Bone marrow (tissue), 2 donors: ENCODE data around the gene NAE1.

Experiments used
- DNase-seq, 2 donors: peaks; one replicate each; lab custom pipeline; 2025; lab: John Stamatoyannopoulos, UW

Gene NAE1

DNA sequence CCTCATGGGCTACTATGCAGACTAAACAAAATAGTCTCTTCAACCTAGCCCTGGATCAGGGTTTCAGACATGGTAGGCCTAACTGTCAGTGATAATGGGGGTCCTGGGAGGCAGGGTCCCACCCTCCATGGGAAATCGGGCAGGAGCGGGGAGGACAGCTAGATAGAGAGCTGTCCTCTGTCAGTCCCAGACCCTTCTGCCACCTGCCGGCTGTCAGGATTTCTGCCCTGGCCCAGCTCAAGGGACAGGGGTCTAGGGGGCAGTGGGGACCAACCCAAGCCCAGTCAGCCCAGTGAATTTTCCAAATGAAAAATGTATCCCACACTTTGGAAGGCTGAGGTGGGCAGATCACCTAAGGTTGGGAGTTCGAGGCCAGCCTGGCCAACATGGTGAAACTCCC is 18.8 kb upstream of the NAE1 start:
- DNase-seq, result no peak

DNA sequence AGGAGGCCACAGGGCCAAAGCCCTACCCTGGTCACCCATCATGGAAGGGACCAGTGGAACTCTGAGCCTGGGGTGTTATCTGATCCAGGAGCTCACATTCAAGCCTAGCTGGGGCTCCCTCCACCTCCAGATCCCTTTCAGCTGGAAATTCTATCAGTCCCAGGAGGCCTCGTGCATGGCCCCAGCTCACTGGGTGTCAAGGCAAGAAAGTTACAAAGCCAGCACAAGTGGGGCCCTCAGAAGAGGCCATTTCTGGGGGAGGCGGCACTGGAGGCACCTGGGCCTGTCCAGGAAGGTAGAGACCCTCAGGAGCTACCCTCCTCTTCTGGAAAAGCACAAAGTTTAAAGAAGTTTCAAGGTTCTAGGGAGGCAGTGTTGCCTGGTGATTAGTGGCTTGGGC is 18.2 kb upstream of the NAE1 start:
- no peak for DNase-seq

DNA sequence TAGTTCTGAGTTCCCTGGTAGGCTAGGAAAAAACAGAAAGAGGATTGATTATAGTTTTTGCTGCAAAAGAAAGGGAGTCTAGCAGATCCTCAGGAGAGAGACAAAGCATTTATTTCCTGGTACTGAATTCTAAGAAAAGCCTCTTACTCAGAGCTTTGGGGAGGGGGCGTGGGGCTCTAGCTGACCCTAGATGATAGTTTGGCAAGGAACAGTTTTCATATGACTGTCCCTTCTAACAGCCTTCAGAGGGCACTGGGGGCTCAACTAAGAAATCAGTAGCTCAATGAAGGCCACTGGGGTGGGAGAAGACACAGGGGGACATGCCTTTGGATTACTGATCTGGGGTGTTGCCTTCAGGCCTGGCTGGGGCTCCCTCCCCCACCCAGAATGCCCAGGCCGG is 17.4 kb upstream of the NAE1 start:
- DNase-seq, result no peak

DNA sequence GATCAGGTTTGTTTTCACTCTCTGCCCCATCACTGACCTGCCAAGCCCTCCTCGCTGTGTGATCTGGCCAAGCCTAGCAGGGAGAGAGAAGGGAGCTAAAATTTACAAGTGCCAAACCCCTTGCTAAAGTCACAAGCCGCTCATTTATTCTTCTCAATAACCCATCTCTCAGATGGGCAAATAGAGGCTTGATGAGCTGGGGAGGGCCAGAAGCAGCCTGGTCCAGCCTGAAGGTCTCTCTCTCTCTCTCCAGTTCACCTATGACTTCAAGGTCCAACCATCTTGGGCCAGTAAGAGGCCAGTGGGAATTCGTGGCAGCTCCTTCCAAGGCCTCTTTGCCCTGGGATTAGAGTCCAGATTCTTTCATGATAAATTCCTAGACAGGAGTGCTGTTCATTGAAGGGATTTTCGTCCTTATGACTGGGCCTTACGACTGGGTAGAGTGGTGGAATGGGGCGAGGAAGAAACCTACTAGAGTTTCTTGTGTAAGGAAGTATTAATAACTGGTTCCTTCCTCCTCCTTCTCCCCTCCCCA is 16.8 kb upstream of the NAE1 start:
- no peak for DNase-seq

GRCh38 chr16:66846831-66847230 is 16.1 kb upstream of the NAE1 start:
- DNase-seq, result no peak

DNA sequence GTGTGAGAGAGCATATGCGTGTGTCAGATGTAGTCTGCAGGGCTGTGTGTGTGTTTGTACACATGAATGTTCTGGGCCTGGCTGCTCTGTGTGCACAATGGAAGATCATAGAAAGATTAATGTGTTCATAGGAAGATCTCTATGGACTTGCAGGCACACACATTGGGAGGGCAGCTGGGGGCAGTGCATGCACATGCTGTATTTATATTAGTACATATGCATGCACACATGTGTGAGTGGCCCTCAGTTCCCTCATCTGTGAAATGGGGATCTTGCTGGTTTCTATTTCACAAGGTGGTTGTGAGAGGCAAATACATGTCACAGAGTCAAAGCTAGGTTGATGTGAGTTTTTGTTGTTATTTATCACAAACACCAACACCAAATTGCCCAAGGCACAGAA is 15.5 kb upstream of the NAE1 start:
- DNase-seq, result no peak

DNA sequence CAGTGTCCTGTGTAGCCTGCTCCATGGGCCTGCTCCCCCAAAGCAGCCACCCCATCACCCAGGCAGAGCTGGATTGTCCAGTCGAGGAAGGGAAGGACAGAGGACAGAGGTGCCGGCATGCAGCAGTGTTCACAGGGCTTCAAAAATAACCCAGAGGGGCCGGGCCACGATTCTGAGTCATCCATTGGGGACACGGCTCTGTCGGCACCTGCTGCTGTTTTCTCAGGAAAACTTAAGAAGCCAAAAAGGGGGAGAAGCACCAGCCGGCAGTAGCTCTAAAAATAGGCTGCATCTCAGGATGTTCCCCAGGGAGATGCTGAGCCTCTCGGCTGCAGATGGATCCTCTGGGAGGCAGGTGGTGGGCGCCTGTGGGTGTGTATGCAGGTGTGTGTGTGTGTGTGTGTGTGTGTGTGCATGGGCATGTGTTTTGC is 15.0 kb upstream of the NAE1 start:
- no peak for DNase-seq

- no peak for DNase-seq
Observed at GRCh38 chr16:66845080-66845410, 14.3 kb upstream of the NAE1 start.

- no peak for DNase-seq
Observed at GRCh38 chr16:66844342-66845079, 13.7 kb upstream of the NAE1 start, which contains the start of gene CA7. Gene CA7, plus strand, starts transcription at chr16:66844414. Its CDS starts 74 bp downstream, at chr16:66844488.

DNA sequence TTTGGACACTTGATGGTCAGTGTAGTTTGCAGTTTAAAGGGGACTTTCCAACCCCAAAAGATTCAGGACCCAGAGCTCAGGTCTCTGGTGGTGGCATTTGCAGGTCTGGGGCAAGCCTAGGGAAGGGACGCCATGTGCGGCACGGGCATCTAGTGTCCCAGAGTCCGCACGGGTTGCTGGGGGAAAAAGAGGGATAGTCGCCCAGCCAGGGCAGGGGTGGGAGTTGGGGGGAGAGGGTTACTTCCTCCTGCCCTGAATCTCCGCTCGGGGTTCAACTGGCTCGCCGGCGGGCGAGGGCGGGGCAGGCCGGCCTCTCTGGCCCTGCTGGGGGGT is 13.2 kb upstream of the NAE1 start:
- no peak for DNase-seq

DNA sequence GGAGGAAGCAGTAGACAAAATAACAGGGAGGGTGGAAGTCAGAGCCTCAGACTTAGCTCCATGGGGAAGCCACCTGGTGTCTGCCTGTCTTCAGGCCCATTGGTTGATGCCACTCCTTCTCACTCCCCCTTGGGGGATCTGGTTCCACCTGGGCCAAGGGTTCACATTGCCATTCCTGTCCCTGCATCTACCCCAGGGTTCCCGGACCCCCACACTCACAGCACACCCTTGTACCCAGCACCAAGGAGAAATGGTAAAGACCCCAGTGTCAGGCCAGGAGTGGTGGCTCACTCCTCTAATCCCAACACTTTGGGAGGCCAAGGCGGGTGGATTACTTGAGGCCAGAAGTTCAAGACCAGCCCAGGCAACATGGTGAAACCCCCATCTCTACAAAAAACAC is 12.4 kb upstream of the NAE1 start:
- DNase-seq, result no peak

DNA sequence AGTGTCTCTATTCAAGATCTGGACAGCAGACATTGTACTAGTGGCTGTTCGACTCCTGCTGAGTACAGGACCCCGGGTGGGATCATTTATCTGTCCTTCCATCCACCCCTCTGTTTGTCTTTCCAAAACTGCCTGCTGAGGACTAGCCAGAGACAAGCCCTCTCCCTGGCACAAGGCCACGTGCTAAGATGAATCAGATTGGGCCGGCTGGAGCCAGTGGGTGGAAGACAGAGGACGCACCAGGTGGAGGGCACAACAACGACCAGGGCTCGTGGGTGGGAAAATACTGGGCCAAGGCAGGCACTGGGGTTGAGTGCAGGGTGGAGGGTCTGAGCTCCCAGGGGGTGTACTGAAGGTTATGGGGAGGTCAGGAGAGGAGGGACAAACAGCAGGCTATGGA is 12.0 kb upstream of the NAE1 start:
- DNase-seq, result no peak

- DNase-seq, result no peak
Observed at GRCh38 chr16:66841366-66841765, 10.6 kb upstream of the NAE1 start.

DNA sequence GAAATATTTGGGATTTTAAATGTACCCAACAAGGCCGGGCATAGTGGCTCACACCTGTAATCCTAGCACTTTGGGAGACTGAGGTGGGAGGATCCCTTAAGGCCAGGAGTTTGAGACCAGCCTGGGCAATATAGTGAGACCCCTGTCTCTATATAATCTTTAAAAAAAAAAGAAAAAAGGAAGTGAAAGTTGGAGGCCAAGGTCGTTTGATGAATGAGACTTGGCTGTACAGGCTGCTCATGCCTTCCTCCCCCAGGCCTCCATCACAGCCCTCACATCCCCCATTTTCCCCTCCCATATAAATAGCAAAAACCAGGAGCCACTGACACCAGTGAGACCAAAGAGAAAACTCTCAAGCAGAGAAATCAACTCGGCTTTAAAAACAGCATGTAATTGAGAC is 10.1 kb upstream of the NAE1 start:
- DNase-seq, result no peak

DNA sequence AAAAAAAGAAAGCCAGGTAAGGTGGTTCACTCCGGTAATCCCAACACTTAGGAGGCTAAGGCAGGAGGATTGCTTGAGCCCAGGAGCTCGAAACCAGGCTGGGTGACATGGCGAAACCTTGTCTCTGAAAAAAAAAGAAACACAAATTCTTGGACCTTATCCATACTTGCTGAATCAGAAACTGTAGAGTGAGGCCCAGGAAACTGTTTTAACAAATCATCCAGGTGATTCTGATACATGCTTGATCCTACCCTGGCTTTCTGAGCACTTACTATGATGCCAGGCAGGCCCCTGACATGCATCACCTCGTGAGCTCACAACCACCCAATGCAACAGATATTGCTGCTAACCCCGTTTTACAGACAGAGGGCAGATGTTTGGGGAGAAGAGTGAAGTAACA is 4.0 kb upstream of the NAE1 start:
- DNase-seq, result no peak

DNA sequence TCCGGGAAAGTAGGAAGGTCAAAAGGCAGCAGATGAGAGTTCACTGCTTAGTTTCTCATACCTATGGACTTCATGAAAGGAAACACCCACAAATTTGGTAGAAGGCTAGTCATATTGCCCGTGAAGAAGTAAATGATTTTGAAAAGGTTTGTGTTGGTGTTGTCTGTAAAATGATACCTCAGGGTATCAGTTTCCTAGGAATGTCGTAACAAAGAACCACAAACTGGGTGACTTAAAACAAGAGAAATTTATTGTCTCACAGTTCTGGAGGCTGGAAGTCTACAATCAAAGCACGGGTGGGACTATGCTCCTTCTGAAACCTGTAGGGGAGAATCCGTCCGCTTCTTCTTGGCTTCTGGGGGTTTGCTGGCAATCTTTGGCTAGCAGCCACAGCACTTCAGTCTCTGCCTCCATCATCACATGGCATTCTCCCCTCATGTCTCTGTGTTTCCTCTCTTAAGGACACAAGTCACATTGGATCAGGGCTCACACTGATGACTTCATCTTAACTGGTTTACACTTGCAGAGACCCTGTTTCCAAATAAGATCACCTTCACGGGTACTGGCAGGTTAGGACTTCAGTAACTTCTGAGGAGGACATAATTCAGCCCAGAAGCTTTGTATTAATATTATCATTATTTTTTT is 2.0 kb upstream of the NAE1 start:
- DNase-seq, result no peak

DNA sequence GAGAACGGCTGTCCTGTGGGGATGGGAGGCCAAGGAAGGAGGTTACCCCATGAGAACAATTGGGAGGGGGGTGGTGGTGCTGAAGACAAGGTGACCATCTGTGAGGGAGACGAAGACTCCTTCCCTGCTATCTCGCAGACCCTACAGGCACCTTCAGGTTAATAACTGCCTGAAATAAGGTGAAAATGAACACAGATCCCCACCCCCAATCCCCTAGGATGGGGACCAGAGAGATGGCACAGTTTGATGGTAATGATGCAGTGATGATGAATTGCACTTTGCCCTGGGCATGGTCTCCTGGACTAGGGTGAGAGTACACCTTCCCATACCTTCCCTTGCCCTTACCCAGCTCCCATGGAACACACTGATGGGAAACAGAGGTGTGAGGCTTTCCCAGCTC is 1.4 kb upstream of the NAE1 start:
- no peak for DNase-seq

GRCh38 chr16:66824006-66824405 is 6.8 kb downstream of the NAE1 start:
- DNase-seq, result no peak

GRCh38 chr16:66814734-66815133 is 16.0 kb downstream of the NAE1 start:
- DNase-seq, result no peak

GRCh38 chr16:66811043-66811442 is 19.7 kb downstream of the NAE1 start:
- no peak for DNase-seq

- no peak for DNase-seq
Observed at GRCh38 chr16:66810391-66810790, 20.4 kb downstream of the NAE1 start.

GRCh38 chr16:66809765-66810164 is 21.0 kb downstream of the NAE1 start:
- DNase-seq, result no peak

GRCh38 chr16:66802159-66802558 is 28.6 kb downstream of the NAE1 start:
- DNase-seq, result no peak
